Suppressor macrophage (primary cell): ENCODE measurements around the gene LMNTD2.

Experiments used
- DNase-seq, 4 experiments: peaks; one replicate each; pipeline ENCODE4 v3.0.0-alpha.2; 2020 to 2022

The LMNTD2 gene

GRCh38 chr11:567629-568292, 7.2 kb upstream of the LMNTD2 start:
- DNase-seq: peak in 1 of 4 experiments; percentile 16

GRCh38 chr11:567011-567628, 6.6 kb upstream of the LMNTD2 start:
- no peak for DNase-seq

GRCh38 chr11:565921-566509, 5.5 kb upstream of the LMNTD2 start:
- DNase-seq: no peak

GRCh38 chr11:563812-564578, 3.5 kb upstream of the LMNTD2 start:
- DNase-seq: no peak

- DNase-seq: no peak
These were observed 2.7 kb upstream of the LMNTD2 start for GRCh38 chr11:563066-563811.

GRCh38 chr11:562046-562645, 1.6 kb upstream of the LMNTD2 start:
- DNase-seq: no peak

GRCh38 chr11:561148-562003, 838 bp upstream of the LMNTD2 start:
- peak in 3 of 4 experiments; percentile 24 to 60 (median 46) for DNase-seq

- peak in 1 of 4 experiments; percentile 14 for DNase-seq
These were observed 730 bp downstream of the LMNTD2 start for GRCh38 chr11:559712-560304.

- no peak for DNase-seq
These were observed 1.4 kb downstream of the LMNTD2 start for GRCh38 chr11:559020-559620.

- no peak for DNase-seq
These were observed 2.0 kb downstream of the LMNTD2 start for GRCh38 chr11:558503-558902.

- DNase-seq: no peak
These were observed 3.0 kb downstream of the LMNTD2 start for GRCh38 chr11:557328-558132.

GRCh38 chr11:556662-557256, 3.8 kb downstream of the LMNTD2 start:
- no peak for DNase-seq

GRCh38 chr11:555780-556661, 4.5 kb downstream of the LMNTD2 start:
- peak in 2 of 4 experiments; percentile 20 to 37 for DNase-seq

- no peak for DNase-seq
These were observed 5.2 kb downstream of the LMNTD2 start for GRCh38 chr11:555227-555779.

GRCh38 chr11:554428-555226, 5.9 kb downstream of the LMNTD2 start:
- DNase-seq: peak; percentile 51 to 83 (median 68)

- DNase-seq: no peak
These were observed 6.6 kb downstream of the LMNTD2 start for GRCh38 chr11:553988-554340.
